ENCODE results near the gene PLSCR3.

The PLSCR3 gene

GRCh38 chr17:7426896-7427489 is 32.7 kb upstream of the PLSCR3 start:
- no peak for DNase-seq (ENCODE audit: extremely low read depth in 1 of 2, low read depth in 1 of 2)

- no peak for DNase-seq (ENCODE audit: extremely low read depth in 1 of 2, low read depth in 1 of 2)
These were observed 32.0 kb upstream of the PLSCR3 start for GRCh38 chr17:7426203-7426863.

- no peak for DNase-seq (ENCODE audit: extremely low read depth in 1 of 2, low read depth in 1 of 2)
These were observed 31.4 kb upstream of the PLSCR3 start for GRCh38 chr17:7425756-7426155.

- DNase-seq (ENCODE audit: extremely low read depth in 1 of 2, low read depth in 1 of 2) = no peak
These were observed 31.0 kb upstream of the PLSCR3 start, which contains the start of gene SPEM2 for GRCh38 chr17:7425316-7425715. Gene SPEM2 (plus strand): TSS chr17:7425616. CDS start chr17:7425689, 73 bp downstream.

GRCh38 chr17:7423679-7424078 is 29.4 kb upstream of the PLSCR3 start:
- DNase-seq (ENCODE audit: extremely low read depth in 1 of 2, low read depth in 1 of 2) = no peak

GRCh38 chr17:7421186-7421585 is 26.9 kb upstream of the PLSCR3 start:
- DNase-seq (ENCODE audit: extremely low read depth in 1 of 2, low read depth in 1 of 2) = no peak

GRCh38 chr17:7419819-7420610 is 25.7 kb upstream of the PLSCR3 start, which contains the start of gene SPEM1:
Gene SPEM1 (plus strand): TSS chr17:7420324. CDS start chr17:7420385, 61 bp downstream.
- DNase-seq (ENCODE audit: extremely low read depth in 1 of 2, low read depth in 1 of 2) = no peak

- DNase-seq (ENCODE audit: extremely low read depth in 1 of 2, low read depth in 1 of 2) = no peak
These were observed 24.3 kb upstream of the PLSCR3 start for GRCh38 chr17:7418472-7419152.

GRCh38 chr17:7417056-7417655 is 22.8 kb upstream of the PLSCR3 start:
- no peak for DNase-seq (ENCODE audit: extremely low read depth in 1 of 2, low read depth in 1 of 2)

- DNase-seq (ENCODE audit: extremely low read depth in 1 of 2, low read depth in 1 of 2) = no peak
These were observed 22.0 kb upstream of the PLSCR3 start for GRCh38 chr17:7416323-7416722.

- no peak for DNase-seq (ENCODE audit: extremely low read depth in 1 of 2, low read depth in 1 of 2)
These were observed 21.5 kb upstream of the PLSCR3 start for GRCh38 chr17:7415784-7416183.

- no peak for DNase-seq (ENCODE audit: extremely low read depth in 1 of 2, low read depth in 1 of 2)
These were observed 20.5 kb upstream of the PLSCR3 start for GRCh38 chr17:7414837-7415236.

- DNase-seq (ENCODE audit: extremely low read depth in 1 of 2, low read depth in 1 of 2) = no peak
These were observed 19.1 kb upstream of the PLSCR3 start for GRCh38 chr17:7413346-7413985.

GRCh38 chr17:7411427-7411750 is 17.1 kb upstream of the PLSCR3 start:
- DNase-seq (ENCODE audit: extremely low read depth in 1 of 2, low read depth in 1 of 2) = no peak

GRCh38 chr17:7410634-7411426 is 16.5 kb upstream of the PLSCR3 start:
- no peak for DNase-seq (ENCODE audit: extremely low read depth in 1 of 2, low read depth in 1 of 2)

- DNase-seq (ENCODE audit: extremely low read depth in 1 of 2, low read depth in 1 of 2) = no peak
These were observed 15.4 kb upstream of the PLSCR3 start for GRCh38 chr17:7409716-7410115.

- no peak for DNase-seq (ENCODE audit: extremely low read depth in 1 of 2, low read depth in 1 of 2)
These were observed 14.5 kb upstream of the PLSCR3 start for GRCh38 chr17:7408863-7409262.

- no peak for DNase-seq (ENCODE audit: extremely low read depth in 1 of 2, low read depth in 1 of 2)
These were observed 14.0 kb upstream of the PLSCR3 start for GRCh38 chr17:7408252-7408727.

- no peak for DNase-seq (ENCODE audit: extremely low read depth in 1 of 2, low read depth in 1 of 2)
These were observed 13.3 kb upstream of the PLSCR3 start, which contains the start of gene NLGN2 for GRCh38 chr17:7407485-7408251. Gene NLGN2 (plus strand): TSS chr17:7407845. CDS start chr17:7408256, 411 bp downstream.

Measured in stimulated activated CD8-positive, alpha-beta memory T cell treated with anti-CD3 and anti-CD28 coated beads, Interleukin-7, amount 100 ng/mL, for 48 hours (primary cell).